ENCODE measurements around the gene HASPIN. TPM values are rescaled to one million over a fixed set of nuclear protein-coding genes. Genes with fewer than 3 reads are reported as not detected.
"Not testable (repeated sequence)": the region's sequence is repeated elsewhere in the genome, so short reads cannot be mapped to it uniquely, and the experiment has no call there.

Gene HASPIN
- total RNA-seq, 1 experiment from 2014 or later, result 26.8 TPM

- DNase-seq, result no peak
- H3K27ac ChIP-seq, result no peak overlapping the region
- no peaks in the 10 kb centered on the region for H3K36me3 ChIP-seq (ENCODE audit: low read depth)
- CTCF ChIA-PET, result no interaction called here
- no peak overlapping the region for H3K4me2 ChIP-seq
- H3K4me3 ChIP-seq, result no peak overlapping the region
- no TSS peak for BruUV-seq (replicated peaks)
- 0 out of 2 replicates have a peak, but pooled peaks cover 7% of the 10 kb centered on the region for H3F3A ChIP-seq (ENCODE audit: insufficient read depth, low read depth)
- POLR2A ChIA-PET (ENCODE audit: unreplicated experiment), result interaction anchor here (0.5 kb wide), 1 partner anchor 22 kb away, joined by 3 read pairs; no protein-coding TSS in a partner anchor
- intact Hi-C loops (cut with micrococcal nuclease; ENCODE audit: unreplicated experiment), result no loop called here
- no peaks in the 10 kb centered on the region for H4K20me1 ChIP-seq (ENCODE audit: insufficient read depth)
- no peaks in the 10 kb centered on the region for H3K9me3 ChIP-seq (ENCODE audit: insufficient read depth, low read depth)
- H3K27me3 ChIP-seq (ENCODE audit: insufficient read depth, low read depth), result no peaks in the 10 kb centered on the region
- no peak overlapping the region for H2AFZ ChIP-seq
- H3K4me1 ChIP-seq (replicated peaks; ENCODE audit: insufficient read depth), result peaks cover 12% of the 10 kb centered on the region
- no peaks in the 10 kb centered on the region for H3K9me2 ChIP-seq (ENCODE audit: insufficient read depth)
- peaks cover 35% of the 10 kb centered on the region for H3K79me2 ChIP-seq (ENCODE audit: low read depth)
- TF ChIP-seq EZH2 (IDR thresholded peaks at IDR 0.05; ENCODE audit: low read depth) (no peak), CTCF (conservative IDR thresholded peaks at IDR 0.05) (no peak)
Measured at GRCh38 chr17:3697103-3697476, 26.6 kb upstream of the HASPIN start.

- H3K36me3 ChIP-seq (ENCODE audit: low read depth), result no peaks in the 10 kb centered on the region
- no TSS peak for BruUV-seq (replicated peaks)
- peaks cover 12% of the 10 kb centered on the region for H3K4me1 ChIP-seq (replicated peaks; ENCODE audit: insufficient read depth)
- no peak overlapping the region for H3K4me3 ChIP-seq
- H3K9me3 ChIP-seq (ENCODE audit: insufficient read depth, low read depth), result no peaks in the 10 kb centered on the region
- 0 out of 2 replicates have a peak, but pooled peaks cover 3% of the 10 kb centered on the region for H3F3A ChIP-seq (ENCODE audit: insufficient read depth, low read depth)
- no peak for TF ChIP-seq EZH2 (IDR thresholded peaks at IDR 0.05; ENCODE audit: low read depth)
- TF ChIP-seq CTCF (conservative IDR thresholded peaks at IDR 0.05), result no peak
- no peak overlapping the region for H3K27ac ChIP-seq
- no peaks in the 10 kb centered on the region for H4K20me1 ChIP-seq (ENCODE audit: insufficient read depth)
- POLR2A ChIA-PET (ENCODE audit: unreplicated experiment), result no interaction called here
- intact Hi-C loops (cut with micrococcal nuclease; ENCODE audit: unreplicated experiment), result no loop called here
- H2AFZ ChIP-seq, result no peak overlapping the region
- no peak overlapping the region for H3K4me2 ChIP-seq
- H3K9me2 ChIP-seq (ENCODE audit: insufficient read depth), result no peaks in the 10 kb centered on the region
- H3K27me3 ChIP-seq (ENCODE audit: insufficient read depth, low read depth), result no peaks in the 10 kb centered on the region
- CTCF ChIA-PET, result interaction anchor here (0.5 kb wide), 1 partner anchor 540 kb away, joined by 3 read pairs; no protein-coding TSS in a partner anchor
- peaks cover 25% of the 10 kb centered on the region for H3K79me2 ChIP-seq (ENCODE audit: low read depth)
- no peak for DNase-seq
Measured at GRCh38 chr17:3698139-3698538, 25.6 kb upstream of the HASPIN start.

- POLR2A ChIA-PET (ENCODE audit: unreplicated experiment), result no interaction called here
- TF ChIP-seq CTCF (conservative IDR thresholded peaks at IDR 0.05), result no peak
- TF ChIP-seq EZH2 (IDR thresholded peaks at IDR 0.05; ENCODE audit: low read depth), result no peak
Measured at GRCh38 chr17:3699951-3700350, 23.8 kb upstream of the HASPIN start.

GRCh38 chr17:3702041-3702539 is 21.6 kb upstream of the HASPIN start:
- H3K4me1 ChIP-seq (replicated peaks; ENCODE audit: insufficient read depth); H3K4me3 ChIP-seq; H4K20me1 ChIP-seq (ENCODE audit: insufficient read depth); H3K27me3 ChIP-seq (ENCODE audit: insufficient read depth, low read depth); H3K36me3 ChIP-seq (ENCODE audit: low read depth); BruUV-seq (replicated peaks); H3K27ac ChIP-seq; H2AFZ ChIP-seq; H3K9me3 ChIP-seq (ENCODE audit: insufficient read depth, low read depth); DNase-seq; H3K79me2 ChIP-seq (ENCODE audit: low read depth); H3K9me2 ChIP-seq (ENCODE audit: insufficient read depth); POLR2A ChIA-PET (ENCODE audit: unreplicated experiment); H3F3A ChIP-seq (ENCODE audit: insufficient read depth, low read depth); intact Hi-C loops (cut with micrococcal nuclease; ENCODE audit: unreplicated experiment); H3K4me2 ChIP-seq: not testable (repeated sequence)
- CTCF ChIA-PET, result interaction anchor here (0.5 to 0.6 kb wide), 2 partner anchors 36 to 776 kb away, joined by 5 to 6 read pairs; no protein-coding TSS in a partner anchor

More at GRCh38 chr17:3699951-3700350, 23.8 kb upstream of the HASPIN start:
- Histone ChIP-seq H3K27ac (no peak overlapping the region), H3K9me2 (ENCODE audit: insufficient read depth) (no peaks in the 10 kb centered on the region), H3K9me3 (ENCODE audit: insufficient read depth, low read depth) (no peaks in the 10 kb centered on the region), H3K79me2 (ENCODE audit: low read depth) (peaks cover 9% of the 10 kb centered on the region; the same call in 1 of the 2 replicates), H4K20me1 (ENCODE audit: insufficient read depth) (no peaks in the 10 kb centered on the region), H3F3A (ENCODE audit: insufficient read depth, low read depth) (no peaks in the 10 kb centered on the region), H3K27me3 (ENCODE audit: insufficient read depth, low read depth) (no peaks in the 10 kb centered on the region), H2AFZ (no peak overlapping the region), H3K36me3 (ENCODE audit: low read depth) (no peaks in the 10 kb centered on the region), H3K4me2 (no peak overlapping the region), H3K4me1 (replicated peaks; ENCODE audit: insufficient read depth) (no peaks in the 10 kb centered on the region), H3K4me3 (no peak overlapping the region)
- intact Hi-C loops (cut with micrococcal nuclease; ENCODE audit: unreplicated experiment), result no loop called here
- CTCF ChIA-PET, result no interaction called here
- DNase-seq, result no peak
- no TSS peak for BruUV-seq (replicated peaks)

All from PC-9 (cell line).